ENCODE data around the gene PTPN3.

Gene PTPN3

GRCh38 chr9:109500421-109500974 lies 2.4 kb upstream of the PTPN3 start:
- DNase-seq: no peak

- DNase-seq: peak; percentile 43
Observed at GRCh38 chr9:109499631-109500410, 1.7 kb upstream of the PTPN3 start.

- DNase-seq: no peak
Observed at GRCh38 chr9:109499093-109499630, 1.1 kb upstream of the PTPN3 start.

GRCh38 chr9:109497226-109498153 lies 617 bp downstream of the PTPN3 start:
- DNase-seq: no peak

GRCh38 chr9:109496841-109497225 lies 1.3 kb downstream of the PTPN3 start:
- no peak for DNase-seq

GRCh38 chr9:109496218-109496617 lies 1.9 kb downstream of the PTPN3 start:
- no peak for DNase-seq

- no peak for DNase-seq
Observed at GRCh38 chr9:109493648-109494047, 4.5 kb downstream of the PTPN3 start.

GRCh38 chr9:109491590-109491989 lies 6.5 kb downstream of the PTPN3 start:
- DNase-seq: no peak

GRCh38 chr9:109488791-109489492 lies 9.2 kb downstream of the PTPN3 start:
- DNase-seq: no peak

- no peak for DNase-seq
Observed at GRCh38 chr9:109488351-109488750, 9.8 kb downstream of the PTPN3 start.

GRCh38 chr9:109487247-109487646 lies 10.9 kb downstream of the PTPN3 start:
- no peak for DNase-seq

- DNase-seq: no peak
Observed at GRCh38 chr9:109483744-109484429, 14.2 kb downstream of the PTPN3 start.

GRCh38 chr9:109482391-109482916 lies 15.7 kb downstream of the PTPN3 start:
- no peak for DNase-seq

- no peak for DNase-seq
Observed at GRCh38 chr9:109481856-109482255, 16.3 kb downstream of the PTPN3 start.

GRCh38 chr9:109479822-109480221 lies 18.3 kb downstream of the PTPN3 start:
- DNase-seq: no peak

- no peak for DNase-seq
Observed at GRCh38 chr9:109478665-109479380, 19.3 kb downstream of the PTPN3 start.

GRCh38 chr9:109478051-109478563 lies 20.0 kb downstream of the PTPN3 start:
- DNase-seq: no peak

- no peak for DNase-seq
Observed at GRCh38 chr9:109477258-109478050, 20.7 kb downstream of the PTPN3 start.

GRCh38 chr9:109476642-109477257 lies 21.4 kb downstream of the PTPN3 start:
- DNase-seq: no peak

GRCh38 chr9:109475526-109475925 lies 22.6 kb downstream of the PTPN3 start:
- no peak for DNase-seq

All from amniotic stem cell (primary cell).